Urinary bladder (tissue), 4 donors: ENCODE measurements around the gene TAF15. TPM values are rescaled to one million over a fixed set of nuclear protein-coding genes. Genes with fewer than 3 reads are reported as not detected.
A peak's percentile ranks its signal among the peaks of the same experiment; 100 is the strongest.

ENCODE experiments used
- DNase-seq: peaks from one replicate; pipeline ENCODE4 v3.0.0-alpha.2; 2015; ENCODE audit errors: extremely low spot score
- H3K27ac ChIP-seq: one replicate; pipeline ENCODE4 v1.5.1; 2013; ENCODE audit warnings: low read depth, mild to moderate bottlenecking, moderate library complexity
- H3K36me3 ChIP-seq: one replicate; pipeline ENCODE4 v1.6.1; 2013; ENCODE audit warnings: mild to moderate bottlenecking, moderate library complexity; ENCODE audit not compliant: insufficient read depth
- H3K4me1 ChIP-seq: one replicate; pipeline ENCODE4 v1.6.1; 2013; ENCODE audit warnings: mild to moderate bottlenecking, moderate library complexity; ENCODE audit not compliant: insufficient read depth
- H3K4me3 ChIP-seq: one replicate; pipeline ENCODE4 v1.5.1; 2013; ENCODE audit warnings: low read depth, low read length
- WGBS: extraction: QIAGEN DNeasy Blood & Tissue Kit; methylation state at CpG from one replicate; pipeline ENCODE4 v1.1.7; 2013; 5-methylcytosine and 5-hydroxymethylcytosine counted together
- polyA plus RNA-seq: library from polyadenylated mRNA; stranded (reverse); fragments of 200-250 nt; gene quantifications from one replicate; pipeline ENCODE4 v1.2.3, GENCODE V29; 2013
- total RNA-seq: library from RNA; depleted of rRNA; stranded (reverse); fragments of >200 nt; gene quantifications from one replicate; pipeline ENCODE4 v1.2.3, GENCODE V29; 2014
- donor health status: healthy with polysubstance abuse.
- donor health status: healthy.

The TAF15 gene
- total and polyA plus RNA-seq, 2 donors: 129 to 134 TPM

- Histone ChIP-seq H3K4me1 (peaks cover 2% of the 10 kb centered on the region), H3K27ac (no peak overlapping the region), H3K36me3 (peaks cover 2% of the 10 kb centered on the region), H3K4me3 (no peak overlapping the region)
- WGBS: 43% methylated on average over 1 of the region's 1 CpG
- no peak for DNase-seq
Measured at GRCh38 chr17:35817196-35817595, 7.9 kb downstream of the TAF15 start.

DNA sequence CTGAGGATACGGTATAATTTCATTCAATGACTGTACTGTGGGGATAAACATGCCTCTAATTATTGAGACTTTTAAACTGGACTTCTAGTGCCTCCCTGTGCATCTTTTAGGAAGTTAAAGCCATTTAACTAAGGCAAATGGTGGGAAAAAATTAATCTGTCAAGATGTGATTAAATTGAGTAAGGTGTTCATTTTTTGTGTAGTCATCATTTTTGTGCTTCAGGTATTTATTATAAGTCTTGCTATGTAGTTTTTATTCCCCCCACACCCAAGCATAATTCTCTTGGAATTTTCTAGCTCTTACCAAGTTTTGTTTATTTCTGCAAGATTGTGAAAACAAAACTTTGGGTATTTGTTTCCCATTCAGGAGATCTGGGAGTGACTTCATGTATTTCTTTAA lies 10.2 kb downstream of the TAF15 start:
- H3K36me3 ChIP-seq: peaks cover 5% of the 10 kb centered on the region
- no peak for DNase-seq
- H3K27ac ChIP-seq: no peak overlapping the region
- no peak overlapping the region for H3K4me3 ChIP-seq
- H3K4me1 ChIP-seq: peaks cover 2% of the 10 kb centered on the region
- WGBS: 60% methylated on average over 1 of the region's 1 CpG

- Histone ChIP-seq H3K4me3 (no peak overlapping the region), H3K4me1 (no peaks in the 10 kb centered on the region), H3K27ac (no peak overlapping the region), H3K36me3 (peaks cover 5% of the 10 kb centered on the region)
- no peak for DNase-seq
- WGBS: 74% methylated on average over 2 of the region's 2 CpGs
Measured at GRCh38 chr17:35821308-35821707, 12.0 kb downstream of the TAF15 start.

DNA sequence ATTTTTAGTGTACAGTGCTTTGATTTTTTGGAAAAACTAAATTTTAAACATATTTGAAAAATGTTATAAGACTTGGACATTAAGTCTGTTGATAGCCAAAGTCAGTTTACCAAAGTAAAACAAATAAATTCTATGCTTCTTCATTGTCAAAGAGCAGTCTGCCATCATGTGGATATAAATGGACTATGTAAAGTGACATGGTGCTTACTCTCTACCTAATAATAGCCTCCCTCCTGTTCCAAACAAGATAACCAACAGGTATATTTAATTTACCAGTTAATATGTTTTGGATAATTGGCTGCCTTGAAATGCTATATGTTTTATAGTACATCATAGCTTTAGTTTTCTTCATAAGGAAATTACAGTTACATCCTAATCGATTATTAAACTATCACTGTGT lies 15.9 kb downstream of the TAF15 start:
- H3K4me3 ChIP-seq: no peak overlapping the region
- 97% methylated on average over 1 of the region's 1 CpG for WGBS
- H3K36me3 ChIP-seq: peaks cover 4% of the 10 kb centered on the region
- DNase-seq: no peak
- no peak overlapping the region for H3K27ac ChIP-seq
- no peaks in the 10 kb centered on the region for H3K4me1 ChIP-seq

- no peak overlapping the region for H3K27ac ChIP-seq
- no peak overlapping the region for H3K4me3 ChIP-seq
- WGBS: 92% methylated on average over 3 of the region's 3 CpGs
- H3K36me3 ChIP-seq: peaks cover 9% of the 10 kb centered on the region
- no peaks in the 10 kb centered on the region for H3K4me1 ChIP-seq
- DNase-seq: no peak
Measured at GRCh38 chr17:35841101-35841500, 31.8 kb downstream of the TAF15 start.

DNA sequence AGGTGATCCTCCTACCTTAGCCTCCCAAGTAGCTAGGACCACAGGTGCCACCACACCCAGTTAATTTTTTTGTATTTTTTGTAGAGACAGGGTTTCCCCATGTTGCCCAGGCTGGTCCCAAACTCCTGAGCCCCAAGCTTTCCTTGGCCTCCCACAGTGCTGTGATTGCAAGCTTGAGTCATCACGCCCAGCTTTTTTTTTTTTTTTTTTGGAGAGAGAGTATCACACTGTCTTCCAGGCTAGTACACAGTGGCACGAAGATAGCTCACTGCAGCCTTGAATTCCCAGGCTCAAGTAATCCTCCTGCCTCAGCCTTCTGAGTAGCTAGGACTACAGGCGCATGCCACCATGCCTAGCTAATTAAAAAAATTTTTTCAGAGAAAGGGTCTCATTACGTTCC lies 32.2 kb downstream of the TAF15 start:
- no peaks in the 10 kb centered on the region for H3K4me1 ChIP-seq
- no peak overlapping the region for H3K4me3 ChIP-seq
- H3K27ac ChIP-seq: no peak overlapping the region
- WGBS: 83% methylated on average over 4 of the region's 4 CpGs
- DNase-seq: no peak
- H3K36me3 ChIP-seq: peaks cover 9% of the 10 kb centered on the region

GRCh38 chr17:35842239-35842638 lies 33.0 kb downstream of the TAF15 start:
- peaks cover 10% of the 10 kb centered on the region for H3K36me3 ChIP-seq
- H3K4me3 ChIP-seq: no peak overlapping the region
- no peak for DNase-seq
- WGBS: 97% methylated on average over 5 of the region's 5 CpGs
- H3K27ac ChIP-seq: no peak overlapping the region
- H3K4me1 ChIP-seq: no peaks in the 10 kb centered on the region

DNA sequence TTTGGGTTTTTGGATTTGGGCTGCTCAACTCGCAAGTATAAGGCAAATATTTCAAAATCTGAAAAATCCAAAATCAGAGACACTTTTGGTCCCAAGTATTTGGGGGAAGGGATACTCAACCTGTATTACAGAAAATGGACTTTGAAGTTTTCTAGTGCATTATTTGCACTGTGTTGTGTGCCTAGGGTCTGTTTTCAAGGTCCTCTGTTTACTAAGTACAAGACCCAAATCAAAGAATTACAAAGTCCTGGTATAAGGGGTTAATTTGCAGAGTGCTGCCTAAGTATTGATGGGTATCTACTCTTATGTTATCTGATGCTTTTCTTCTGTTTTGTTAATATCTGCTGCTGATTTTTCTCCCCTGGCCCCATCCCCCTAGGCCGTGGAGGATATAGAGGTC lies 34.4 kb downstream of the TAF15 start:
- WGBS: 91% methylated on average over 2 of the region's 2 CpGs
- DNase-seq: no peak
- no peaks in the 10 kb centered on the region for H3K4me1 ChIP-seq
- no peak overlapping the region for H3K4me3 ChIP-seq
- peaks cover 17% of the 10 kb centered on the region for H3K36me3 ChIP-seq
- no peak overlapping the region for H3K27ac ChIP-seq

- no peak overlapping the region for H3K27ac ChIP-seq
- no peak overlapping the region for H3K4me3 ChIP-seq
- peaks cover 13% of the 10 kb centered on the region for H3K36me3 ChIP-seq
- WGBS: 97% methylated on average over 19 of the region's 19 CpGs
- no peaks in the 10 kb centered on the region for H3K4me1 ChIP-seq
- DNase-seq: no peak
Measured at GRCh38 chr17:35844547-35844946, 35.3 kb downstream of the TAF15 start.

DNA sequence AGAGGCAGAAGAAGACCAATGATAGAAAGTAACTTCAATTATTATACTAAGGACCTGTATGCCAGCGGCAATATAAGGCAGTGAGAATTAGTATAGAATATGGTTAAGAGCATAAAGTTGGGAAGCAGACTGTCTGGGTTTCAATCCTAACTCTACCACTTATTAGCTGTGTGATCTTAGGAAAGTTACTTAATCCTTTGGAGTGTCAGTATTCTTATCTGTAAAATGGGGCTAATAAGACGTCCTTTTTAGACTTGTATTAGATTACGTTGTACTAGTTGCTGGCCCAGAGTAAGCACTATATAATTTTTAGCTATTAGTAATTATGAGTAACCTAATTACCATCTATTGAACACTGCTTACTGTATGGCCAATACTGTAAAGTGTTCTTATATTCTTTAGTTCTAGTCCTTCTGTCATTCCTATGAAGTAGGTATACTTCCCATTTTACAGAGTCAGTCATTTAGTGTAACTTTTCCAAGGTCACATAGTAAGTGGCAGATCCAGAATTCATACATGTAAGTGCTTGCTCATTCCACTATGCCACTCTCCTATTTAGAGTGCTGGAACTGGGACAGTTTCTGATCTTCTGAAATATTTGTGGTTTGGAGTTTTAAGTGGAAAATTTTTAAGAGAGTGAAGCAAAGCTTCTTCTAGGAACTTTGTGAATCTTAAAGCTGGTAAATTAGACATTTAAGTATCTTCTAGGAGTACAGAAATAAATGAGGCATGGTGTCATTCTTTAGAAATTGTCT lies 36.9 kb downstream of the TAF15 start:
- Histone ChIP-seq H3K4me1 (no peaks in the 10 kb centered on the region), H3K4me3 (no peak overlapping the region), H3K27ac (no peak overlapping the region), H3K36me3 (peaks cover 13% of the 10 kb centered on the region)
- DNase-seq: no peak
- WGBS: 90% methylated on average over 3 of the region's 3 CpGs

- peaks cover 13% of the 10 kb centered on the region for H3K36me3 ChIP-seq
- H3K4me1 ChIP-seq: no peaks in the 10 kb centered on the region
- no peak for DNase-seq
- 73% methylated on average over 2 of the region's 2 CpGs for WGBS
- no peak overlapping the region for H3K27ac ChIP-seq
- H3K4me3 ChIP-seq: no peak overlapping the region
Measured at GRCh38 chr17:35847006-35847405, 37.7 kb downstream of the TAF15 start.

- H3K4me3 ChIP-seq: no peak overlapping the region
- peaks cover 13% of the 10 kb centered on the region for H3K36me3 ChIP-seq
- H3K27ac ChIP-seq: no peak overlapping the region
- WGBS: 83% methylated on average over 4 of the region's 4 CpGs
- no peak for DNase-seq
- no peaks in the 10 kb centered on the region for H3K4me1 ChIP-seq
Measured at GRCh38 chr17:35847633-35848373, 38.5 kb downstream of the TAF15 start.

DNA sequence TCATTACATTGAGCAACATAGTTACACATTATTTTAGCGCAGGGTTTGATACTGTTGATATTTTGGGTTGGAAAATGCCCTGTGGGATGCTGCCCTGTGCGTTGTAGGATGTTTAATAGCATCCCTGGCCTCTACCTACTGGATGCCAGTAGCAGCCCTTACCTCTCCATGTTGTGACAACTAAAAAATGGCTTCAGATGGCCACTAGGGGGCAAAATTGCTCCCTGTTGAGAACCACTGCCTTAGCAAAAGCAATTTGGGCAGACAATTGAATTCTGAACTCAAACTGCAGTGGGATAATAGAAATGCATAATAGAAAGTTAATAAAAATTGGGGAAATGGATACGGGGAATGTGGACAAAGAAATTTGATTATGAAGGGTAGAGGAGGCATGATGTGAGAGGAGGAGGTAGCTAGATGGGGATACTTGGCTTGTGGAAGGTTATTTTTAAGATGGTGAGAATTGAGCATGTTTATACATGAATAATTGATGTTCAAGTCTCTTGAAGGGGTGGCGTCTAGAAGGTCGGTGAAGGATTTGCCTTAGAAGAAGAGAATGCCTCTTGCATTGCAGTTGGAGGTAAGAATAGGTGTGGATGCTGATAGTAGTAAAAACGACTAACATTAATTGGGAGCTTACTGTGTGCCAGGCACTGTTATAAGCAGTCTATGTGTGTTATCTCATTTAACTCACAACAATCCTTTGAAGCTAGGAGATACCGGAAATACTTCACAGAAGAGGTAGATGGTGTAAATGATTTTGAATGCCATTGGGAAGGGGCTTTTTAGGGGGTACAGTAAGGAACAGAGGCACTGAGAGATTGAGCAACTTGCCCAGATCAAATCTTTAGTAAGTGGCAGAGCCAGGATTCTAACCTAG lies 40.4 kb downstream of the TAF15 start:
- Histone ChIP-seq H3K4me3 (no peak overlapping the region), H3K27ac (no peak overlapping the region), H3K4me1 (no peaks in the 10 kb centered on the region), H3K36me3 (peaks cover 8% of the 10 kb centered on the region)
- 71% methylated on average over 7 of the region's 7 CpGs for WGBS
- DNase-seq: peak; percentile 36
